A549 (cell line): Measurements from ENCODE around the gene SH3PXD2A.

Experiments
- EP300 ChIP-seq, 2 experiments: fragments of >200 bp; sonication (Bioruptor Twin); formaldehyde crosslinking; IDR thresholded peaks; 2 replicates in 1 of 2; 3 replicates in 1 of 2; pipeline ENCODE4 v1.6.1; 2016 to 2017
- ESRRA ChIP-seq: fragments of 150-350 bp; IDR thresholded peaks from 2 replicates; pipeline ENCODE4 v1.6.1; 2014; ENCODE audit warnings: mild to moderate bottlenecking, low read length, borderline replicate concordance
- HEYL ChIP-seq: fragments of 250-450 bp; sonication (Bioruptor Pico); IDR thresholded peaks from 2 replicates; pipeline ENCODE4 v1.8.0; 2021; ENCODE audit warnings: mild to moderate bottlenecking, moderate library complexity
- HOXA7 ChIP-seq: fragments of 250-450 bp; sonication (Bioruptor Pico); IDR thresholded peaks from 2 replicates; pipeline ENCODE4 v1.5.0; 2020; ENCODE audit warnings: mild to moderate bottlenecking, moderate library complexity
- PHF8 ChIP-seq: fragments of 200-600 bp; sonication (generic); IDR thresholded peaks from 2 replicates; pipeline ENCODE4 v1.6.1; 2016; ENCODE audit warnings: low read depth, mild to moderate bottlenecking, antibody characterized with exemption, moderate library complexity, borderline replicate concordance
- POLR2A ChIP-seq: IDR thresholded peaks from 2 replicates; pipeline ENCODE4 v1.6.1; 2012; ENCODE audit warnings: mild to moderate bottlenecking, low read length
- POLR2AphosphoS2 ChIP-seq: conservative IDR thresholded peaks from 2 replicates; pipeline ENCODE4 v1.6.1; 2012; ENCODE audit warnings: low read length, improper control_type of control experiment, inconsistent platforms
- RFX5 ChIP-seq: fragments of 450-650 bp; IDR thresholded peaks from 2 replicates; pipeline ENCODE4 v1.7.1; 2014; ENCODE audit warnings: antibody characterized with exemption, mild to moderate bottlenecking, moderate library complexity
- SMC3 ChIP-seq: fragments of >200 bp; sonication (Bioruptor Twin); formaldehyde crosslinking; IDR thresholded peaks from 3 replicates; pipeline ENCODE4 v1.6.1; 2018; ENCODE audit warnings: inconsistent platforms
- ZNF302 ChIP-seq: fragments of 250-450 bp; sonication (Bioruptor Pico); IDR thresholded peaks from 2 replicates; pipeline ENCODE4 v1.9.0; 2021; ENCODE audit warnings: inconsistent platforms, mild to moderate bottlenecking, moderate library complexity
- TF ChIP-seq, protein P1 (sequence below): fragments of >200 bp; sonication (Bioruptor Twin); formaldehyde crosslinking; IDR thresholded peaks from 3 replicates; pipeline ENCODE4 v1.5.1; 2016
- TF ChIP-seq, protein P2 (sequence below): fragments of 200-600 bp; sonication (generic); IDR thresholded peaks from 2 replicates; pipeline ENCODE4 v1.6.1; 2016; ENCODE audit warnings: antibody characterized with exemption, mild to moderate bottlenecking, moderate library complexity
- TF ChIP-seq, protein P3 (sequence below): fragments of 150-350 bp; IDR thresholded peaks from 2 replicates; pipeline ENCODE4 v1.6.1; 2014; ENCODE audit warnings: low read depth, mild to moderate bottlenecking, low read length
- TF ChIP-seq, protein P4 (sequence below): fragments of >200 bp; sonication (Bioruptor Twin); formaldehyde crosslinking; IDR thresholded peaks from 3 replicates; pipeline ENCODE4 v1.6.1; 2016

DNA sequence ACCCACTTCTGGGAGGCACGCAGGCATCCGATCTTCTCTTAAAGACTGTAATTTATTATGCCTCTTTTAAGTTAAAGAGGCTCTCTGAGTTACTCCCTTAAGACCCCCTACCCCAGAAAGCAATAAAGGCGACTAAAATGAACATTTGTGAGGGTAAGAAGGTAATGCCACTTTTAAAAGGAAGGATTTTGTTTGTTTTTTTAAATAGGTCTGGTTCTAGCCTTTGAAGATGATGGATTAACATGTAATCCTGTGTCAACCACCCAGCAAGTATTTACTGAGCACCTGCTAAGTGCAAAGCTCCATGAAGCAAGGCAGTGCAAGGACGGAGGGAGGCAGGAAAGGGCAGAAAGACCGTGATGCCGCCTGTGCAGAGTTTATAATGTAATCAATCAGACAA, 26.1 kb downstream of the SH3PXD2A start:
- TF ChIP-seq, protein P1, sequence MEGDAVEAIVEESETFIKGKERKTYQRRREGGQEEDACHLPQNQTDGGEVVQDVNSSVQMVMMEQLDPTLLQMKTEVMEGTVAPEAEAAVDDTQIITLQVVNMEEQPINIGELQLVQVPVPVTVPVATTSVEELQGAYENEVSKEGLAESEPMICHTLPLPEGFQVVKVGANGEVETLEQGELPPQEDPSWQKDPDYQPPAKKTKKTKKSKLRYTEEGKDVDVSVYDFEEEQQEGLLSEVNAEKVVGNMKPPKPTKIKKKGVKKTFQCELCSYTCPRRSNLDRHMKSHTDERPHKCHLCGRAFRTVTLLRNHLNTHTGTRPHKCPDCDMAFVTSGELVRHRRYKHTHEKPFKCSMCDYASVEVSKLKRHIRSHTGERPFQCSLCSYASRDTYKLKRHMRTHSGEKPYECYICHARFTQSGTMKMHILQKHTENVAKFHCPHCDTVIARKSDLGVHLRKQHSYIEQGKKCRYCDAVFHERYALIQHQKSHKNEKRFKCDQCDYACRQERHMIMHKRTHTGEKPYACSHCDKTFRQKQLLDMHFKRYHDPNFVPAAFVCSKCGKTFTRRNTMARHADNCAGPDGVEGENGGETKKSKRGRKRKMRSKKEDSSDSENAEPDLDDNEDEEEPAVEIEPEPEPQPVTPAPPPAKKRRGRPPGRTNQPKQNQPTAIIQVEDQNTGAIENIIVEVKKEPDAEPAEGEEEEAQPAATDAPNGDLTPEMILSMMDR = no peak
- TF ChIP-seq, protein P2, sequence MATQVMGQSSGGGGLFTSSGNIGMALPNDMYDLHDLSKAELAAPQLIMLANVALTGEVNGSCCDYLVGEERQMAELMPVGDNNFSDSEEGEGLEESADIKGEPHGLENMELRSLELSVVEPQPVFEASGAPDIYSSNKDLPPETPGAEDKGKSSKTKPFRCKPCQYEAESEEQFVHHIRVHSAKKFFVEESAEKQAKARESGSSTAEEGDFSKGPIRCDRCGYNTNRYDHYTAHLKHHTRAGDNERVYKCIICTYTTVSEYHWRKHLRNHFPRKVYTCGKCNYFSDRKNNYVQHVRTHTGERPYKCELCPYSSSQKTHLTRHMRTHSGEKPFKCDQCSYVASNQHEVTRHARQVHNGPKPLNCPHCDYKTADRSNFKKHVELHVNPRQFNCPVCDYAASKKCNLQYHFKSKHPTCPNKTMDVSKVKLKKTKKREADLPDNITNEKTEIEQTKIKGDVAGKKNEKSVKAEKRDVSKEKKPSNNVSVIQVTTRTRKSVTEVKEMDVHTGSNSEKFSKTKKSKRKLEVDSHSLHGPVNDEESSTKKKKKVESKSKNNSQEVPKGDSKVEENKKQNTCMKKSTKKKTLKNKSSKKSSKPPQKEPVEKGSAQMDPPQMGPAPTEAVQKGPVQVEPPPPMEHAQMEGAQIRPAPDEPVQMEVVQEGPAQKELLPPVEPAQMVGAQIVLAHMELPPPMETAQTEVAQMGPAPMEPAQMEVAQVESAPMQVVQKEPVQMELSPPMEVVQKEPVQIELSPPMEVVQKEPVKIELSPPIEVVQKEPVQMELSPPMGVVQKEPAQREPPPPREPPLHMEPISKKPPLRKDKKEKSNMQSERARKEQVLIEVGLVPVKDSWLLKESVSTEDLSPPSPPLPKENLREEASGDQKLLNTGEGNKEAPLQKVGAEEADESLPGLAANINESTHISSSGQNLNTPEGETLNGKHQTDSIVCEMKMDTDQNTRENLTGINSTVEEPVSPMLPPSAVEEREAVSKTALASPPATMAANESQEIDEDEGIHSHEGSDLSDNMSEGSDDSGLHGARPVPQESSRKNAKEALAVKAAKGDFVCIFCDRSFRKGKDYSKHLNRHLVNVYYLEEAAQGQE = no peak
- no peak for TF ChIP-seq SMC3
- TF ChIP-seq, protein P3, sequence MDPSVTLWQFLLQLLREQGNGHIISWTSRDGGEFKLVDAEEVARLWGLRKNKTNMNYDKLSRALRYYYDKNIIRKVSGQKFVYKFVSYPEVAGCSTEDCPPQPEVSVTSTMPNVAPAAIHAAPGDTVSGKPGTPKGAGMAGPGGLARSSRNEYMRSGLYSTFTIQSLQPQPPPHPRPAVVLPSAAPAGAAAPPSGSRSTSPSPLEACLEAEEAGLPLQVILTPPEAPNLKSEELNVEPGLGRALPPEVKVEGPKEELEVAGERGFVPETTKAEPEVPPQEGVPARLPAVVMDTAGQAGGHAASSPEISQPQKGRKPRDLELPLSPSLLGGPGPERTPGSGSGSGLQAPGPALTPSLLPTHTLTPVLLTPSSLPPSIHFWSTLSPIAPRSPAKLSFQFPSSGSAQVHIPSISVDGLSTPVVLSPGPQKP = no peak
- TF ChIP-seq ESRRA = no peak
- no peak for TF ChIP-seq PHF8
- TF ChIP-seq ZNF302 (CRISPR knock-in tag) = no peak
- no peak for TF ChIP-seq HOXA7 (CRISPR knock-in tag)
- no peak for TF ChIP-seq RFX5
- no peak for TF ChIP-seq HEYL
- TF ChIP-seq EP300 (IDR thresholded peaks at IDR 0.05) = no peak
- no peak for TF ChIP-seq POLR2AphosphoS2
- TF ChIP-seq, protein P4, sequence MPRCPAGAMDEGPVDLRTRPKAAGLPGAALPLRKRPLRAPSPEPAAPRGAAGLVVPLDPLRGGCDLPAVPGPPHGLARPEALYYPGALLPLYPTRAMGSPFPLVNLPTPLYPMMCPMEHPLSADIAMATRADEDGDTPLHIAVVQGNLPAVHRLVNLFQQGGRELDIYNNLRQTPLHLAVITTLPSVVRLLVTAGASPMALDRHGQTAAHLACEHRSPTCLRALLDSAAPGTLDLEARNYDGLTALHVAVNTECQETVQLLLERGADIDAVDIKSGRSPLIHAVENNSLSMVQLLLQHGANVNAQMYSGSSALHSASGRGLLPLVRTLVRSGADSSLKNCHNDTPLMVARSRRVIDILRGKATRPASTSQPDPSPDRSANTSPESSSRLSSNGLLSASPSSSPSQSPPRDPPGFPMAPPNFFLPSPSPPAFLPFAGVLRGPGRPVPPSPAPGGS = no peak
- TF ChIP-seq POLR2A = no peak
